DND-41 (cell line): ENCODE measurements around the gene GDNF.

ENCODE experiments used
- ATAC-seq: fragments of 200-7000 bp; cut with Tn5 transposase; 3 replicates; pipeline ENCODE4 v1.9.1; 2021; ENCODE audit warnings: low read depth; ENCODE audit not compliant: insufficient read depth
- DNase-seq: peaks from one replicate; pipeline ENCODE4 v3.0.0-alpha.2; 2020
- H2AFZ ChIP-seq: 2 replicates; pipeline ENCODE4 v1.6.0; 2012; ENCODE audit warnings: low read depth, low read length
- H3K27ac ChIP-seq: 2 replicates; pipeline ENCODE4 v1.5.1; 2012; ENCODE audit warnings: low read length, inconsistent platforms
- H3K27me3 ChIP-seq: fragments of 200-600 bp; sonication (generic); 2 replicates; pipeline ENCODE4 v1.6.0; 2012; ENCODE audit warnings: low read length, mild to moderate bottlenecking, inconsistent platforms; ENCODE audit not compliant: insufficient read depth, poor library complexity
- H3K36me3 ChIP-seq: 2 replicates; pipeline ENCODE4 v1.5.1; 2012; ENCODE audit warnings: low read length, inconsistent platforms; ENCODE audit not compliant: insufficient read depth
- H3K4me1 ChIP-seq: 2 replicates; pipeline ENCODE4 v1.5.1; 2012; ENCODE audit warnings: mild to moderate bottlenecking, low read length; ENCODE audit not compliant: insufficient read depth
- H3K4me2 ChIP-seq: 2 replicates; pipeline ENCODE4 v1.6.0; 2012; ENCODE audit warnings: mild to moderate bottlenecking, moderate library complexity, low read length, inconsistent platforms; ENCODE audit not compliant: insufficient read depth
- H3K4me3 ChIP-seq, 2 experiments: fragments of 200-600 bp in 1 of 2; shearing (Covaris generic) in 1 of 2; 2 replicates each; pipeline ENCODE4 v1.5.1; 2012 to 2016; ENCODE audit warnings: inconsistent platforms in 2 of 2, low read length in 2 of 2, mild to moderate bottlenecking in 2 of 2, low read depth in 1 of 2, moderate library complexity in 1 of 2
- H3K79me2 ChIP-seq: 2 replicates; pipeline ENCODE4 v1.6.0; 2012; ENCODE audit warnings: low read length, inconsistent platforms; ENCODE audit not compliant: insufficient read depth
- H3K9ac ChIP-seq: 2 replicates; pipeline ENCODE4 v1.6.0; 2012; ENCODE audit warnings: low read depth, mild to moderate bottlenecking, inconsistent platforms, low read length, moderate library complexity
- H3K9me3 ChIP-seq: 2 replicates; pipeline ENCODE4 v1.5.1; 2012; ENCODE audit warnings: low read length, moderate library complexity, mild to moderate bottlenecking, inconsistent platforms; ENCODE audit not compliant: insufficient read depth, severe bottlenecking
- H4K20me1 ChIP-seq: 2 replicates; pipeline ENCODE4 v1.6.0; 2012; ENCODE audit warnings: low read length; ENCODE audit not compliant: insufficient read depth
- CTCF ChIP-seq: IDR thresholded peaks from 2 replicates; pipeline ENCODE4 v1.5.1; 2012; ENCODE audit warnings: borderline replicate concordance, low read length, moderate library complexity, mild to moderate bottlenecking; ENCODE audit not compliant: poor library complexity, severe bottlenecking; ENCODE audit errors: extremely low read depth
- EZH2 ChIP-seq: IDR thresholded peaks from 3 replicates; pipeline ENCODE4 v1.6.1; 2012; ENCODE audit warnings: borderline replicate concordance, low read depth, mild to moderate bottlenecking, moderate library complexity, low read length, inconsistent platforms; ENCODE audit not compliant: severe bottlenecking

The GDNF gene

GRCh38 chr5:37807621-37808301 is 32.1 kb downstream of the GDNF start:
- Histone ChIP-seq H3K36me3 (no peaks in the 10 kb centered on the region), H3K4me3 (no peak overlapping the region), H3K79me2 (no peaks in the 10 kb centered on the region), H3K9ac (no peak overlapping the region), H3K4me2 (no peak overlapping the region), H3K27me3 (no peaks in the 10 kb centered on the region), H3K9me3 (no peaks in the 10 kb centered on the region), H3K27ac (no peak overlapping the region), H3K4me1 (no peaks in the 10 kb centered on the region), H4K20me1 (no peaks in the 10 kb centered on the region), H2AFZ (no peak overlapping the region)
- TF ChIP-seq CTCF, result no peak
- TF ChIP-seq EZH2, result no peak
- DNase-seq (no peak), ATAC-seq (no peak)

DNA sequence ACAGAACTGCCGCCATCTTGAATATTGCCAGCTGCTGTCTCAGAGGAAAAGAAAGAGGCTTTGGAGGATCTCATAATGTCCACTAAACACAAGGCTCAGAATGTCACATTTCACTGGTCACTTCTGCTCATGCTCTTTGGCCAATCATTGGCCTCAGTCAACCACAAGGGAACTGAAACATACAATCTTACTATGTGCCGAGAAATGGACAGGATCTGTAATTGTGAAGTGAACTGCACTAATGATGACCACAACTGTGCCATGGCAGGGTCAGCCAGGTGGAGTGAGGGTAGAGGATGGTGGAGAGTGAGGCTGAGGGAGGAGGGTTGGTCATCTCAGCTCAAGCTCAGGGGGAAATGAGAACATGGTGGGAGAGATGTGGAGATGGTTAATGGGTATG is 32.8 kb downstream of the GDNF start:
- Histone ChIP-seq H3K27me3 (no peaks in the 10 kb centered on the region), H3K9me3 (no peaks in the 10 kb centered on the region), H3K4me3 (no peak overlapping the region), H4K20me1 (no peaks in the 10 kb centered on the region), H3K9ac (no peak overlapping the region), H2AFZ (no peak overlapping the region), H3K4me2 (no peak overlapping the region), H3K79me2 (no peaks in the 10 kb centered on the region), H3K27ac (no peak overlapping the region), H3K4me1 (no peaks in the 10 kb centered on the region), H3K36me3 (no peaks in the 10 kb centered on the region)
- DNase-seq (no peak), ATAC-seq (no peak)
- no peak for TF ChIP-seq CTCF
- TF ChIP-seq EZH2, result no peak

DNA sequence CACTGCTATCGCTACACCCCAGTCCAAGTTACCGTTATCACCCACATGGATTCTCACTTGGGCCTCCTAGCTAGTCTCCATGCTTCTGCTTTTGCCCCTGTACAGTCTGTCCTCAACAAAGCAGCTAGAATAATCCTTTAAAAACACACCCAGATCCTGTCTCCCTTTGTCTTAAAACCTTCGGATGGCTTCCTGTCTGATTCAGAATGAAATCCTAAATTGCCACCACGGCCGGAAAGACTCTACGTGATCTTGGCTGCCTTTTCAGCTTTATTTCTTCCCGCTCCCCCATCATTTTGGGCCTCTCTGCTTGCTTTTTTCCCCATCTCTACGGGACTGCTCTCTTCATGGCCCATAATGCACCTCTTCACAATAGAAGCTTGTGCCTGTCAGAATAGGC is 33.4 kb downstream of the GDNF start:
- ATAC-seq, result no peak

More for the DNA sequence above, 33.4 kb downstream of the GDNF start:
- no peak overlapping the region for H3K4me3 ChIP-seq
- H4K20me1 ChIP-seq, result no peaks in the 10 kb centered on the region
- no peak overlapping the region for H2AFZ ChIP-seq
- no peaks in the 10 kb centered on the region for H3K27me3 ChIP-seq
- DNase-seq, result no peak
- no peaks in the 10 kb centered on the region for H3K9me3 ChIP-seq
- H3K27ac ChIP-seq, result no peak overlapping the region
- no peaks in the 10 kb centered on the region for H3K4me1 ChIP-seq
- no peaks in the 10 kb centered on the region for H3K79me2 ChIP-seq
- H3K9ac ChIP-seq, result no peak overlapping the region
- no peaks in the 10 kb centered on the region for H3K36me3 ChIP-seq
- TF ChIP-seq EZH2, result no peak
- TF ChIP-seq CTCF, result no peak
- no peak overlapping the region for H3K4me2 ChIP-seq
